Kidney (tissue), 14 donors: ENCODE results near the gene SIGLEC6. TPM values are rescaled to one million over a fixed set of nuclear protein-coding genes. Genes with fewer than 3 reads are reported as not detected.

Experiments used
- DNase-seq, 5 donors: peaks; one replicate each; pipeline ENCODE4 v3.0.0-alpha.2; 2013 to 2020
- FAIRE-seq: peaks from 2 replicates; lab custom pipeline; 2012; peaks lifted over from hg19 to GRCh38; lab: Jason Lieb, UNC
- H3K27ac ChIP-seq, 2 donors: one replicate each; pipeline ENCODE4 v1.7.0; 2013; ENCODE audit warnings: low read depth in 2 of 2, low read length in 2 of 2, inconsistent platforms in 1 of 2
- H3K27me3 ChIP-seq: one replicate; pipeline ENCODE4 v1.7.1; 2013; ENCODE audit warnings: low read length, inconsistent platforms; ENCODE audit not compliant: control insufficient read depth, insufficient read depth
- H3K36me3 ChIP-seq, 3 donors: one replicate each; pipeline versions ENCODE4 v1.7.0 to v1.7.1; 2013; ENCODE audit warnings: low read length in 3 of 3, control low read depth in 1 of 3, inconsistent platforms in 1 of 3; ENCODE audit not compliant: insufficient read depth in 3 of 3, control insufficient read depth in 2 of 3
- H3K4me1 ChIP-seq, 3 donors: one replicate each; pipeline versions ENCODE4 v1.7.0 to v1.7.1; 2013; ENCODE audit warnings: low read length in 3 of 3, inconsistent platforms in 1 of 3, low read depth in 1 of 3; ENCODE audit not compliant: control insufficient read depth in 2 of 3, insufficient read depth in 2 of 3
- H3K4me3 ChIP-seq, 3 donors: one replicate each; pipeline versions ENCODE4 v1.7.0 to v1.8.1; 2013; ENCODE audit warnings: low read length in 3 of 3, control low read depth in 1 of 3, inconsistent platforms in 1 of 3
- H3K9ac ChIP-seq, 3 donors: one replicate each; pipeline versions ENCODE4 v1.7.0 to v1.7.1; 2013; ENCODE audit warnings: low read length in 3 of 3, control low read depth in 1 of 3, inconsistent platforms in 1 of 3
- H3K9me3 ChIP-seq, 3 donors: one replicate each; pipeline versions ENCODE4 v1.7.0 to v1.7.1; 2013; ENCODE audit warnings: low read length in 3 of 3, control low read depth in 1 of 3, inconsistent platforms in 1 of 3; ENCODE audit not compliant: control insufficient read depth in 2 of 3, insufficient read depth in 1 of 3
- intact Hi-C: fragments of 100-400 bp; cut with DNase I; formaldehyde crosslinking; loops from one replicate; pipeline ENCODE4 v1.11.1; 2022
- polyA plus RNA-seq: library from polyadenylated mRNA; stranded (reverse); fragments of 350-450 nt; fragmentation: Illumina TruSeq; extraction: RNeasy Lipid Tissue Mini Kit (QIAGEN cat#74804); gene quantifications from one replicate; pipeline ENCODE4 v1.2.3, GENCODE V29; 2014; ENCODE audit warnings: low read depth, low replicate concordance; ENCODE audit not compliant: insufficient read depth
- total RNA-seq: library from RNA; stranded (reverse); fragmentation: NEBNext Ultra II Directional; extraction: Animal tissue kit (Norgen Biotek cat#: 25700); gene quantifications from one replicate; pipeline ENCODE4 v1.2.1, GENCODE V29; 2021
- TF ChIP-seq, protein P1 (sequence below): IDR thresholded peaks from 3 replicates; pipeline ENCODE4 v1.5.1; 2012; ENCODE audit warnings: mild to moderate bottlenecking, moderate library complexity, borderline replicate concordance; ENCODE audit not compliant: insufficient read depth; ENCODE audit errors: extremely low read depth
- donor health status: control.
- donor health status: control.
- donor health status: control.
- donor health status: control.
- donor health status: control.
- donor health status: DM: yes; HTN: yes; CAD: no.
- donor health status: Normal renal cell carcinoma (clear cell type).

The SIGLEC6 gene
- total and polyA plus RNA-seq, 2 donors from 2014 or later, result 4.8 TPM; not detected in 1

- Histone ChIP-seq H3K9me3 (no peaks in the 10 kb centered on the region), H3K9ac (no peak overlapping the region), H3K27ac (no peak overlapping the region), H3K4me1 (peaks cover 0 to 9% (median 0%) of the 10 kb centered on the region in 3 donors), H3K36me3 (peaks cover 0 to 6% (median 0%) of the 10 kb centered on the region in 3 donors), H3K4me3 (no peak overlapping the region), H3K27me3 (peaks cover 2% of the 10 kb centered on the region)
- no peak for DNase-seq
- intact Hi-C loops, result no loop called here
- TF ChIP-seq, protein P1, sequence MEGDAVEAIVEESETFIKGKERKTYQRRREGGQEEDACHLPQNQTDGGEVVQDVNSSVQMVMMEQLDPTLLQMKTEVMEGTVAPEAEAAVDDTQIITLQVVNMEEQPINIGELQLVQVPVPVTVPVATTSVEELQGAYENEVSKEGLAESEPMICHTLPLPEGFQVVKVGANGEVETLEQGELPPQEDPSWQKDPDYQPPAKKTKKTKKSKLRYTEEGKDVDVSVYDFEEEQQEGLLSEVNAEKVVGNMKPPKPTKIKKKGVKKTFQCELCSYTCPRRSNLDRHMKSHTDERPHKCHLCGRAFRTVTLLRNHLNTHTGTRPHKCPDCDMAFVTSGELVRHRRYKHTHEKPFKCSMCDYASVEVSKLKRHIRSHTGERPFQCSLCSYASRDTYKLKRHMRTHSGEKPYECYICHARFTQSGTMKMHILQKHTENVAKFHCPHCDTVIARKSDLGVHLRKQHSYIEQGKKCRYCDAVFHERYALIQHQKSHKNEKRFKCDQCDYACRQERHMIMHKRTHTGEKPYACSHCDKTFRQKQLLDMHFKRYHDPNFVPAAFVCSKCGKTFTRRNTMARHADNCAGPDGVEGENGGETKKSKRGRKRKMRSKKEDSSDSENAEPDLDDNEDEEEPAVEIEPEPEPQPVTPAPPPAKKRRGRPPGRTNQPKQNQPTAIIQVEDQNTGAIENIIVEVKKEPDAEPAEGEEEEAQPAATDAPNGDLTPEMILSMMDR, result no peak
- FAIRE-seq, result no peak
These were observed 41.4 kb upstream of the SIGLEC6 start for GRCh38 chr19:51572908-51573307.

DNA sequence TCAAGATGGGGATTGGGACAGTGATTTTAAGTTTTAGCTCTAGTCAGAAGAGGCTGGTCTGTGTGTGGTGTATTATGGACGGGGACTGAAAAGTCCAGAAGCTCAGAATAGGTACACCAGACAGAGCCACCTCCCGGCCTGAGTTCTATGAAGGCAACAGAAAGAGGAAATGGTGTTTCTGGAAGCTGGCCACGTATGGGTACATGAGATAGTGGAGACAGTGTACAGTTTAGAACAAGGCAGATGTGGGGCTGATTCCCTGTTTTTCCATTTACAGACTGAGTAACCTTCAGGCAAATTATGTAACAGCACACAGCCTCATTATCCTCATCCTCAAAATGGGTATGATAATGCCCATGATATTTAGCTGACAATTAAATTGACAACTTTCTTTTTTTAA, 40.9 kb upstream of the SIGLEC6 start:
- Histone ChIP-seq H3K9ac (no peak overlapping the region), H3K9me3 (no peaks in the 10 kb centered on the region), H3K27ac (no peak overlapping the region), H3K4me1 (peaks cover 0 to 9% (median 0%) of the 10 kb centered on the region in 3 donors), H3K4me3 (peak overlapping the region in 2 of 3 donors; percentile 4 to 87), H3K36me3 (peaks cover 0 to 6% (median 0%) of the 10 kb centered on the region in 3 donors), H3K27me3 (peaks cover 2% of the 10 kb centered on the region)
- TF ChIP-seq, protein P1, result no peak
- DNase-seq (no peak), FAIRE-seq (no peak)
- intact Hi-C loops, result no loop called here

DNA sequence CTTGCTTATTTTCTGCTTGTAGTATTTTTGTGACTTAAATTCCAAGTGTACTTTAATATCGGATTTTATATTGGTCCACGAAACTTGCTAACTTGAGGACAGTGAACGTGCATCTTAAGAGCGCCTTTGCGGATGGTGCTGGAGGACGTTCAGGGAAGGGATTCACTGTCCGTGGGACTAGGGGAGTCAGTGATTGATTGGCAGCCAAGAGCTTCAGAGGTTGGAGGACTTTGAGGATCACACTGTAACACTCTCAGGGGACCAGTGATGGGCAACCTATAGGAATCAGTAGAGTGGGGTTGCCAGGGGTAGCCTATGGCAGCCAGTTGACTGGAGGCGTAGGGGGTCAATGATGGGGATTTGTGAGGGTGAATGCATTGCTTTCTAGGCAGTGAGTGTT, 40.1 kb upstream of the SIGLEC6 start:
- peaks cover 0 to 9% (median 0%) of the 10 kb centered on the region in 3 donors for H3K4me1 ChIP-seq
- FAIRE-seq, result no peak
- DNase-seq, result peak in 1 of 5 donors; percentile 22
- H3K9ac ChIP-seq, result peak overlapping the region; percentile 15 to 84 (median 46)
- TF ChIP-seq, protein P1, result no peak
- no peak overlapping the region for H3K27ac ChIP-seq
- H3K4me3 ChIP-seq, result peak overlapping the region; percentile 82 to 97 (median 87)
- intact Hi-C loops, result no loop called here
- no peaks in the 10 kb centered on the region for H3K9me3 ChIP-seq
- H3K36me3 ChIP-seq, result peaks cover 0 to 5% (median 0%) of the 10 kb centered on the region in 3 donors
- peaks cover 2% of the 10 kb centered on the region for H3K27me3 ChIP-seq
